Left renal cortex interstitium (tissue), 4 donors: ENCODE results near the gene SYTL1. TPM values are rescaled to one million over a fixed set of nuclear protein-coding genes. Genes with fewer than 3 reads are reported as not detected.
A peak's percentile ranks its signal among the peaks of the same experiment; 100 is the strongest.
"Not testable (repeated sequence)": the region's sequence is repeated elsewhere in the genome, so short reads cannot be mapped to it uniquely, and the experiment has no call there.

Experiments used
- DNase-seq, 4 donors: peaks; one replicate each; pipeline ENCODE4 v3.0.0-alpha.2; 2013; ENCODE audit warnings: low read depth in 4 of 4, low spot score in 2 of 4, missing footprints in 1 of 4
- polyA plus RNA-seq, 4 donors: library from polyadenylated mRNA; unstranded; fragments of 120-200 nt; gene quantifications; one replicate each; pipeline ENCODE4 v1.2.1, GENCODE V29; 2013; ENCODE audit not compliant: insufficient read length in 4 of 4

Gene SYTL1
- polyA plus RNA-seq, 4 donors: 8.3 to 16.4 (median 12.1) TPM

- DNase-seq: no peak
Measured at GRCh38 chr1:27381969-27382762, 40.3 kb downstream of the SYTL1 start.

DNA sequence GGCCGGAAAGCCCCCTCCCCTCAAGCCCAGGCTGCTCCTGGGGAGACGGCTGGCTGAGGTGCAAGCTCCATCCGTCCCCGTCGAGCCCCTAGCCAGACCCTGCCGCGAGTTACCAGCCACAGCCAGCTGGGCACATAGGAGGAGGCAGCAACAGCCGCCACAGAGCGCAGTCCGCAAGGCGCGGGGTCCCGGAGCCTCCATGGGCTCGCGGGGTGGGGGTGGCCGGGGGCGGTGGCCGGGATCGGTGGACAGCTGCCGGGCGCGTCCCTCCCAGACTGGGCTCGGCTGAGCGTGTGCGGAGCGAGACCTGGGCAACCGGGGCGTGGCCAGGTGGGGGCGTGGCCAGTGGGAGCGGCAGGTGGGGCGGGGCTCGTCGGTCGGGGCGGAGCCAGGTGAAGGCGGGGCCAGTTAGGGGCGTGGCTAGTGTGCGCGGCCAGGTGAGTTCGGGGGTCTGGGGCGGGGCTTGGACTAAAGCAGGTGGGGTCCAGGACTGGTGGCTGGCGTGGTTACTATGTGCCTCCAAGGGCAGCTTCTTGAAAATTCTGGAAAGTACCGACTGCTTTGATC lies 41.3 kb downstream of the SYTL1 start, which contains the start of gene CD164L2:
Gene CD164L2 (minus strand): TSS at position 295 of the 567 bp plus-strand sequence. CDS start 94 bp downstream, at position 201.
- no peak for DNase-seq

GRCh38 chr1:27383661-27384060 lies 41.8 kb downstream of the SYTL1 start:
- no peak for DNase-seq

- DNase-seq: not testable (repeated sequence)
Measured at GRCh38 chr1:27384797-27385196, 43.0 kb downstream of the SYTL1 start.

- no peak for DNase-seq
Measured at GRCh38 chr1:27388337-27389005, 46.6 kb downstream of the SYTL1 start.

DNA sequence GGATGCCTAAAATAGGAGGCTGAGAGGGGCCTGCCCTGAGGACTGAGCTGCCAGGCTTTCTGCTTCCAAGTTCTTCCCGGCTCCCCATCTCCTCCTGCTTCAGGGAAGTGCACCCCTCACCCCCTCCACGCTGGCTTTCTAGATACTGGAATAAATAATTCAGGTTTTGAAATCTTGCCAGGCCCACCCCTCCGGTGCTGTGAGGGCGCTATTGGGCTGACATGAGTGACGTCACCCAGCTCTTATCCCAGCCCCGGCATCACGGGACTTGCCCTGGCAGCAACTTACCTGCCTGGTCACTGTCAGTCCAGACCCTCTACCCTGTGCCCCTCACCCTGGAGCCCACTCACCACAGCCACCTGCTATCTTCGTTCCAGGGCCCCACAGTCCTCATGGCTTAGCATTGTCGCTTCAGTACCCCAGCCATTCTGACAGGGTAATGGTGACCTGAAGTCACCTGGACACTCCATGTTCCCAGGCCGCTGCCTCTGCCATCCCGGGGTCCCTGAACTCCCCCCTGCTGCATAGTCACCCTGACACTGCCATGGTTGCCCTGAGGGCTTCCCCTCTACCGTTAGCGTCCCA lies 49.8 kb downstream of the SYTL1 start:
- DNase-seq: no peak

GRCh38 chr1:27392096-27392777 lies 50.4 kb downstream of the SYTL1 start, which contains the start of gene GPR3:
Gene GPR3 (plus strand): TSS chr1:27392622. CDS start chr1:27393799, 1,177 bp downstream.
- peak in 1 of 4 donors; percentile 76 for DNase-seq

GRCh38 chr1:27392778-27393635 lies 51.2 kb downstream of the SYTL1 start:
- no peak for DNase-seq

DNA sequence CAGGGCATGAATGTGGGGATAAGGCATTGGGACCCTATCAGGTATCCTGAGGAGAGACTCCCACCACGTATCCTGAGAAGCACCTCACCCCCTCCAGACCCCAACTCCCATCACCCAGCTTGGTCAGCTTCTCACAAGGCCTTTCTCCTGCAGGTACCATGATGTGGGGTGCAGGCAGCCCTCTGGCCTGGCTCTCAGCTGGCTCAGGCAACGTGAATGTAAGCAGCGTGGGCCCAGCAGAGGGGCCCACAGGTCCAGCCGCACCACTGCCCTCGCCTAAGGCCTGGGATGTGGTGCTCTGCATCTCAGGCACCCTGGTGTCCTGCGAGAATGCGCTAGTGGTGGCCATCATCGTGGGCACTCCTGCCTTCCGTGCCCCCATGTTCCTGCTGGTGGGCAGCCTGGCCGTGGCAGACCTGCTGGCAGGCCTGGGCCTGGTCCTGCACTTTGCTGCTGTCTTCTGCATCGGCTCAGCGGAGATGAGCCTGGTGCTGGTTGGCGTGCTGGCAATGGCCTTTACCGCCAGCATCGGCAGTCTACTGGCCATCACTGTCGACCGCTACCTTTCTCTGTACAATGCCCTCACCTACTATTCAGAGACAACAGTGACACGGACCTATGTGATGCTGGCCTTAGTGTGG lies 51.9 kb downstream of the SYTL1 start:
- DNase-seq: no peak

- no peak for DNase-seq
Measured at GRCh38 chr1:27394282-27394658, 52.4 kb downstream of the SYTL1 start.

DNA sequence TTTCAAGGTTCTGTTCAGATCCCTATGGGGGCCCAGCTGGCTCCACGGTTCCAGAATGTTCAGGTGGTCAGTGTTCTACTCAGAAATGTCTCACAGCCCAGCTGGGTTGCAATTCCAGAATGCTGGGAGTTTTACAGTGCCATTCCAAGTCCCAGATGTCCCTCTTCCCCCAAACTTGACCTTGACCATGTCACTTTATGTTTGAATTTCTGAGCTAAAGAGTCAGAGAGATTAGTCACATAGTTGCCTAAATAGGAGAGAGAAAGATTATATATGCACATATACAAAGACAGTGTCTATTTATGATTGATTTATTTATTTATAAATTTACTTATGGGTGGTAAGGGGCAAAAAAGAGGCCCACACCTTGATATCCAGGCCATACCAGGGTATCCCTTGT lies 53.1 kb downstream of the SYTL1 start:
- no peak for DNase-seq

DNA sequence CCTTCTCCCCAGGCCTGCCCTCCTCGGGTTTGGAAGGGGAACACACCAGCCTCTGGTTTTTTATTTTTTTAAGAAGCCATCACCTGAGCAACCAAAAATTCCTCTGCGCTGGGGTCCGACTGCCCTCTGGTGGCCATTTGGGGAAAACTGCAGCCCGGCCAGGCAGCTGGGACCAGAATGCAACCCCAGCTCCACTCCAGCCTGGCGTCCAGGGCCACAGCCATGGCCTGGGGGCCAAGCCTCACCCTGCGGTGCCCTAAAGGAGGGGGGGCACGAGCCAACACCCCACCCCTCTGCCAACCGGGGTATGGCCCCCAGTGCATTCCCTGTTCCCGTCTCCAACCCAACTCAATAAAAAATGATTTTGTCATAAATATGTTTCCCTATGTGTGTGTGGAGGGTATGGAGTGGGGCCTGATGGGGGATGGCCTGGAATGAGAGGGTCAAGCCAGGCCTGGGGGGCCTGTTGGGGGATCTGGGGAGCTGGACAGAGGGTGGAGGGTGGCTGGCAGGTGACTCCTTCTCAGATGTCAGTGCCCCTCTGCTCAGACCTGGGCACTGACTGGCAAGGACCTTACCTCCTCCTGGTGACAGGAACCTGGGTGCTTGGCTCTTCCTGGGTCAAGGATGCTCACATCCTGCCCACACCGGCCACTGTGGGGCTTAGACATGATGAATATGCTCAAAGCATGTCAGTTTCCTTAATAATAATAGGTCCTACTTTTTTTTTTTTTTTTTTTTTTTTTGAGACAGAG lies 53.8 kb downstream of the SYTL1 start:
- no peak for DNase-seq

DNA sequence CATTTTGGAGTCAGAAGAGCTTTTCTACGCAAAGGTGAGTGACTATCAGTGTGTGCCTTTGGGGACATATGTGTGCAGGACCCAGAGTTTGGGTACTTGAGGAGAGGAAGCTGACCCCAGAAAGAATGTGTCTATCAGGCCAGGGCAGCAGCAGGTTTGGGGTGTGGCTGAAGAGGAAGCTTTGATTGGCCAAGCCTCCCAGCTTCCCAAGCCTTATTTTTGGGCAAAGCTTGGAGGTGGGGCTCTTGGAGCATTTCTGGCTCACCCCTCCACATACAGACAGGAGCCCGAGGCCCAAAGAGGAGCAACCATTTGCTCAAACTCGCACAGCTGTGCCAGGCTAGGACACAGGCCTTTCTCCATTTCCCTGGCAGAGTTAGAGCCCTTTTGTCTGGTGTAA lies 55.3 kb downstream of the SYTL1 start:
- no peak for DNase-seq

DNA sequence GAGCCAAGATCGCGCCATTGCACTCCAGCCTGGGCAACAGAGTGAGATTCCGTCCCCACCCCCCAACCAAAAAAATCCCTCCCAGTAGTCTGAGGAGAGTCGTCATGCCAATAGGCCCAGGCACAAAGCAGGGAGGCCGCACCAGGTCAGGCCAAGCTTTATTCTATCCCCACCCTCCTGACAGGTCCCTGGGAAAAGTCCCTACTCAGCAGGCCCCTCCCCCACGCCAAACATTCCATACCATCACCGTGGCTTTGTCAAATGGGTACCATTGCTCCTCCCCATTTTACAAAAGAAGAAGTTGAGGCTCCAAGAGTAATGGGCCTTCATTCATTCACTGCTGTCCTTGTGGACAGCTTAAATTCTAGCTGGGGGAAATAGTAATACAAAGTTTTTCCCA lies 55.9 kb downstream of the SYTL1 start:
- no peak for DNase-seq

GRCh38 chr1:27398405-27399149 lies 56.8 kb downstream of the SYTL1 start:
- DNase-seq: no peak

DNA sequence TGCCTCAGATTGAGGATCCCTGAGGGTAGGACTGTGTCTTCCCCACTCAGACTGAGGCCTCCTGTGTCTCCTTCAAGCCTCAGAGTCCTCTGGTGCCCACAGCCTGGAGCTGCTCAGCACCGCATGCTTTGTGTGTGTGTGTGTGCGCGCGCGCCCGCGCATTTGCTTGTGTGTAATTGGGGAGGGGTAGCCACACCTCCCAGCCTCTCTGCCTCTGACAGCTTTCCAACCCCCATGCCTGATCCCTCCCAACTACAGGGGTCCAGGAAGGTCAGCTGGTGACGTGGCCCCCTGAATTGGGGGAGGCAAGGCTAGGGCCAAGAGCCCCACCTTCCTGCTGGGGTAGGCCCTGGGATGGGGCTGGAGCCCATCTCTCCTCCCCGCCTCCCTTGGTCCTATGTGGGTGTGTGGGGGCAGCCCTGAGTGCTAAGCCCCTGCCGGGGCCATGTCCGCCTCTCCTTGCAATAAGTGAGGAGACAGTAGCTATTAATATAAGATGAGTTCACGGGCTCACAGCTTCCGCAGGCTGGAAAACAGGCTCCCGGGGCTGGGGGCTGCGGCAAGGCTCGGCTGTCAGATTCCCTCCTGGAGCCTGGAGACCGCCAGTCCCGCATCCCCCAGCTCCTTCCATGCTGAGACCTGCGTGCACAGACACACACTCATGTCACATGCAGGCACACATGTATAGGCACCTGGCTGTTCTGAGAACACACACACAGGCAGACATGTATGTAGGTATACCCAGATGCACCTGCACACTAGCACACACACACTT lies 57.6 kb downstream of the SYTL1 start:
- DNase-seq: no peak
